Dermis microvascular lymphatic vessel endothelial cell (primary cell): ENCODE data around the gene POLD4. TPM values are rescaled to one million over a fixed set of nuclear protein-coding genes. Genes with fewer than 3 reads are reported as not detected.
A peak's percentile ranks its signal among the peaks of the same experiment; 100 is the strongest.
"Not testable (repeated sequence)": the region's sequence is repeated elsewhere in the genome, so short reads cannot be mapped to it uniquely, and the experiment has no call there.

Experiments used
- DNase-seq, 2 donors: peaks; one replicate each; pipeline versions ENCODE4 v3.0.0 to v3.0.0-alpha.2; 2010; ENCODE audit warnings: low read depth in 2 of 2
- total RNA-seq: library from RNA; depleted of rRNA; stranded (reverse); fragments of >200 nt; gene quantifications from 2 replicates; pipeline ENCODE4 v1.2.1, GENCODE V29; 2014

Gene POLD4
- total RNA-seq = 26.2 and 32.4 TPM in 2 replicates

DNA sequence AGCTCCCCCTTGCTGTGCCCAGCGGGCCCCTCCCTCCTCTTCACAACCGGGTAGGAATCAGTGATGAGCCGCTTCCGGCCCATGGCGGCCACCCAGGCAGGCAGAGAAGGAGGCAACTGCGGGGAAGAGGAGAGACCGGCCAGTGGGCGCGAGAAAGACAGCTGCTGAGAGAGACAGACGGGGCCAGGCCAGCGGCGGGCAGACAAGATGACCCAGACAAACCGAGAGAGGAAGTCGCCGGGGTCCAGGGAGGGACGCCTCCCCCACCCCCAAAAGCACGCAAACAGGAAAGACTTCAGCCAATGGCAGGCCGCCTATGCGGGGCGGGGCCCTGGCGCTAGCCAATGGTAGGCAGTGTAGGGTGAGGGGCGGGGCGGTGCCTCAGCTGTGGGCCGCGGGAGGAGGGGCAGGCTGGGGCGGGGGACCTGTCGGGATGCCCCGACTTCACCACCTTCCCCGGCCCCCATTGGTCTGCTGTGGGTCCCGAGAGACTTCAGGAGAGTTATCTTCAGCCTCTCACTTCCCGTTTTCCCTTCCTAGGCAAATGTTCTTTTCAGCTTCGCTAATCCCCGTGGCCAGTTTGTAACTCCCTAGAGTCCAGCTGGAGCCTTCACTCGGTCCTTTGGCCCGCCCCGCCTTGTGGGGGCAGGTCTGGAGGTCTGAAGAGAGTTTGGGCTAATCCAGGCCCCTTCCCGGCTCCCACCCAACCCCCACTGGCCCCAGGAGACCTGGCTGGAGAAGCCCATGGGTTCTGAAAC is at the start of gene POLD4:
Gene POLD4 (minus strand): TSS at position 230 of the 758 bp plus-strand sequence. CDS start 147 bp downstream, at position 83.
- peak; percentile 84 to 98 for DNase-seq

DNA sequence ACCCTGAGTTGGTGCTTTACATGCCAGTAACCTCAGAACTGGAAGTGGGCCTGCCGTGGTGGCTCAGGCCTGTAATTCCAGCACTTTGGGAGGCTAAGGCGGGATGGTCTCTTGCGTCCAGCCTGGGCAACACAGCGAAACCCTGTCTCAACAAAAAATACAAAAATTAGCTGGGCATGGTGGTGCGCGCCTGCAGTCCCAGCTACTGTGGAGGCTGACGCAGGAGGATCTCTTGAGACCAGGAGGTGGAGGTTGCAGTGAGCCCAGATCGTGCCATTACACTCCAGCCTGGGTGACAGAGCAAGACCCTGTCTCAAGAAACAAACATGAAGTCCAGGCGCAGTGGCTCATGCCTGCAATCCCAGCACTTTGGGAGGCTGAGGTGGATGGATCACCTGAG is 49.7 kb upstream of the POLD4 start:
- DNase-seq = not testable (repeated sequence)

GRCh38 chr11:67402192-67402839 is 49.0 kb upstream of the POLD4 start:
- DNase-seq = not testable (repeated sequence)

GRCh38 chr11:67401495-67402191 is 48.3 kb upstream of the POLD4 start, which contains the start of gene PPP1CA:
Gene PPP1CA (minus strand): TSS chr11:67401858. CDS start chr11:67401782, 76 bp downstream.
- DNase-seq = peak; percentile 74 to 88

DNA sequence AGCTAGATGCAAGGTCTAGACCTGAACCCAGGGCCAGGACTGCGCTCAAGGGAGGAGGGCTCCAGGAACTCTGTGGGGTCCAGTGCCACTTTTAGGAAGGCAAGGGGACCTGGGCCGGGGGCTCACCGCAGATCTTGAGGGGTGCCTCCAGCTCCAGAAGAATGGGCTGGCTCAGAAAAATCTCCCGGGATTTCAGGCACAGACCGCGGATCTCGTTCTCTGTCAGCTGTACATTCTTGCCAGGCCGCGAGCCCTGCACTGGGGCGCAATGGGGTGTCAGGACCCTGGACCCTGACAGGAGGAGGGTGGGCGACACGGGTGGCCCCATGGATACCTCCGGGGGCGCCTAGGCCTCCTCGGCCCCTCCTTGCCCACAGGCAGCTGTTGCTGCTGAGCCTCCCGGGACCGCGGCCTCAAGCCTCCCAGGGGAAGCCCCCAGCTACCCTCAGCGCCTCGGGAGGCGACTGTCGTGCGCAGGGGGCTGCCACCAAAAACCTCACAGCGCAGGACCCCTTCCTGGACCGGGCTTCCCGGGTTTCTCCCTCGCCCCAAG is 47.7 kb upstream of the POLD4 start:
- peak in 1 of 2 donors; percentile 11 for DNase-seq

DNA sequence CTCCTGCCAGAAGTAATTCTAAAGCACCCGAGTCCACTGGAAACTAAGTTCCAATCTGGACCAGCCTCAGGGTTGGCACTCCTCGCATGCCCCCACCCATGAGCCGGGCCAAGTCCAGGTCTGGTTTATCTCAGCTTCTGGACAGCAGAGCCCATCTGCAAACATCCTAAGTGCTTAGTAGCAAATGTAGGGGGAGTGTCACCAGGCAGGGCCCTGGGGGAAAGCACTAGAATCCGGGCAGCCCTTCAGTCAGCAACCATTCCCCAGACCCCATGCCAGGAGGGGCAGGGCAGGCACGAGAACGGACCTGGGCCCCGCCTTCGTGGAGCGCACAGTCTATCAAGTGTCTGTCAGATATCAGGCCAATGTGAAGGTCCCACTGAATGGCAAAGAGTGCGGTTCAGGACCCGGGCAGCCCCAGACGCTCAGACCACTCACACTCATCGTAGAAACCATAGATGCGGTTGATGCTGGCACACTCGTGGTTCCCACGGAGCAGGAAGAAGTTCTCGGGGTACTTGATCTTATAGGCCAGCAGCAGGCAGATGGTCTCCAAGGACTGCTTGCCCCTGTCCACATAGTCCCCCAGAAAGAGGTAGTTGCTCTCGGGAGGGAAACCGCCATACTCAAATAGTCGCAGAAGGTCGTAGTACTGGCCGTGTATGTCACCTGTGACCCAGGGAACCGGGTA is 47.0 kb upstream of the POLD4 start:
- DNase-seq = no peak

DNA sequence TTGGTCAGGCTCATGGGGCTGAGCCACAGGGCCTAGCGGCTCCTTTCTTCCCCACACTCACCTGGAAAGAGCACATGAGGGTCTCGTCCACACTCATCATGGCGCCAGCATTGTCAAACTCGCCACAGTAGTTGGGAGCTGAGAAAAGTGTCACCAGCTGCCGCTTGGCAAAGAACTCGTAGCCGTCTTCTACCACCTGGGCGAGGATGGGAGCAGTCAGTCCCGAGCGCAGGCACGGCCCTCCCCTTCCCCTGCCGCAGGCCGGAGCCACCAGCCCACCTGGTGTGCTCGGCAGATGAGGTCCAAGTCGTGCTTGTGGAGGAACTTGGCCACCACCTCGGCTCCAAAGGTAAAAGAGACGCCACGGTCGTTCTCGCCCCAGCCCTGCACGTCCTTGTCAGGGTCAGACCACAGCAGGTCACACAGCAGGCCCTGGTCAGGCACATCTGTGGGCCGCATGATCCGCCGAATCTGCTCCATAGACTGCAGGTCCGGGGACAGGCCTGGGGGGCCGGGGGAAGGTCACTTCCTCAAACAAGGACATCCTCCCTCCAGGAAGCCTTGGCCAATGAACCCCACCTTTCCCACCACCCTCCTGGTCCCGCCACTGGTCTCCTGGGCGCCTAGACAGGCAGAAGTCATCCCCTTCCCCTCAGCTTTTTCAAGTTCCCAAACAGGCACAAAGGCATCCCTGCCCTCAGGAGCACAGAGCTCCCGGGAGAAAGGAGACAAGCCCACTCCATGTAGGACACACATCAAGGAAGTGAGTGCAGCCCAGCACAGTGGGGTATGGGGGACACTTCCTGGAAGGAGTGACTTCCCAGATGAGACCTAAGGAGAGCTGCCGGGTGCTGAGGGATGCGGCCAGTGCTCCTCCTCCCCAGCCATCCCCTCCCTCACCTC is 45.6 kb upstream of the POLD4 start:
- DNase-seq = no peak

DNA sequence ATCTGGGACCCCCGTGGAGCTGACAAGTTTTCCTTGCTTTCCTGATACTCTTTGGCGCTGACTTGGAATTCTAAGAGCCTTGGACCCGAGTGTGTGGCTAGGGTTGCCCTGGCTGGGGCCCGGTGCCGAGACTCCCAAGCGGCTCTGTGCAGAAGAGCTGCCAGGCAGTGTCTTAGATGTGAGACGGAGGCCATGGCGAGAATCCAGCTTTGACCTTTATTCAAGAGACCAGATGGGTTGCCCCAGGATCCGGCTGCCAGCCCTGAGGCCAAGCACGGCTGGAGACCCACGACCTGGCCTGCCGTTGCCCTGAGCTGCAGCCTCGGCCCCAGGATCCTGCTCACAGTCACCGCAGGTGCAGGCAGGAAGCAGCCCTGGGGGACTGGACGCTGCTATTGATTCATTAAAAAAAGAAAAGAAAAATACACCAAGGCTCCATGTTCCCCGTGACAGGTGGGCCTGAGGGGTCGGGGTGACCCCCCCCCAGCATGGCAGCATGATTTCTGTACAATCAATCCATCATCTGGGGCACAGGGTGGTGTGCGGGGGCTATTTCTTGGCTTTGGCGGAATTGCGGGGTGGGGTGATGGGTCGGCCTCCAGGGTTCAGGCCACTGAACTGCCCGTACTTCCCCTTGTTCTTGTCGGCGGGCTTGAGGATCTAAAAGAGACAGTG is 44.8 kb upstream of the POLD4 start:
- DNase-seq = no peak

DNA sequence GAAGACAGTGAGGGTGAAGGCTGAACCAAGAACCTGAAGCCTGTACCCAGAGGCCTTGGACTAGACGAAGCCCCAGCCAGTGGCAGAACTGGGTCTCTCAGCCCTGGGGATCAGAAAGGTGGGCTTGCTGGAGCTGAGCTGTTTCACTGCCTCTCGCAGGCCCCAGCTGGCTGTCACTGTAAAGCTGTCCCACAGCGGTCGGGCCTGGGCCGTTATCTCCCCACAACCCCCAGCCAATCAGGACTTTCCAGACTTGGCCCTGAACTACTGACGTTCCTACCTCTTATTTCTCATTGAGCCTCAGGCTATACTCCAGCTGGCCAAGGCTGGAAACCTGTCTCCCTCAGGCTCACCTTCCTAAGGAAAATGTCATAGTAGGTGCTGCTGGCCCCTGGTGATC is 44.2 kb upstream of the POLD4 start:
- no peak for DNase-seq

GRCh38 chr11:67396587-67397389 is 43.4 kb upstream of the POLD4 start:
- DNase-seq = peak in 1 of 2 donors; percentile 12

GRCh38 chr11:67396259-67396581 is 42.9 kb upstream of the POLD4 start:
- DNase-seq = no peak

DNA sequence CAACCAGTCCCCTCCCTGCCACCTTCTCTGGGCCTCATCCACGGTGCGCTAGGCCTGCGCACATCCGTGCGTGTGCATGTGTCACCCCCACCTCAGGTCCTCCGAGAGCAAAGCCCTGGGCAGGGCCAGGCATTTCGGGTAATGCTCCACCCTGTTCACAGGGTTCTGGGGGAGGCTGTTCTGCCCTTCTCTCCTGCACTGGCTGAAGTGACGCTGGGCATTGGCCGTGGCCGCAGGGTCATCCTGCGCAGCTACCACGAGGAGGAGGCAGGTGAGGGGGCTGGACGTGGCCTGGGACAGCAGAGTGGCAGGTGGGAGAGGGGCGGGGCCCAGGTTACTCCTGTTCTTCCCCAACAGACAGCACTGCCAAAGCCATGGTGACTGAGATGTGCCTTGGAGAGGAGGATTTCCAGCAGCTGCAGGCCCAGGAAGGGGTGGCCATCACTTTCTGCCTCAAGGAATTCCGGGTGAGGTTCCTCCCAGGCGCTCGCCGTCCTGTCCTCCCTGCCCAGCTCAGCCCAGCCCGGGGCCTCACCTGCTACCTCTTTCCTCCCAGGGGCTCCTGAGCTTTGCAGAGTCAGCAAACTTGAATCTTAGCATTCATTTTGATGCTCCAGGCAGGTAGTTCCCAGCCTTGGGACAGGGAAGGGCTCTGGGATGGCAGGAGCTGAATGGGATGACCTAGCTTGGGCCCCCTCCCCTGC is 42.4 kb upstream of the POLD4 start:
- DNase-seq = no peak

DNA sequence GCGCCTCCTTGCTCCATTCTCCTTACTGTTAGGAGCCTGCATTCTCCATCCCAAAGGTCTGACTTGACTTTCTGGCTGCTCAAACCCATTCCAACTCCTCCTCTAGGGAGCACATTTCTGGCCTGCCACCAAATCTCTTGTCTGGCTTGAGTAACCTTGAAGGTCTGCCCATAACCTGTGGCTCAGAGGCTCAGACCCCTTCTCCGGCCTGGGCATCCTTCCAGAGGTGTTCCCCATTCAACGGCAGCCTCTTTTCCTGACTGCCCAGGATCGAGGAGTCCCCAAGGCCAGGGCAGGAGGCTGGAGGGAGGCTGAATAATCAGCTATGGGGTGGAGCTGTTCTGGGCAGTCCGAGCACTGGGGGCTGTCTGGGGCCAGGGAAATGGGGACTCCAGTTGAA is 40.6 kb upstream of the POLD4 start:
- DNase-seq = no peak

DNA sequence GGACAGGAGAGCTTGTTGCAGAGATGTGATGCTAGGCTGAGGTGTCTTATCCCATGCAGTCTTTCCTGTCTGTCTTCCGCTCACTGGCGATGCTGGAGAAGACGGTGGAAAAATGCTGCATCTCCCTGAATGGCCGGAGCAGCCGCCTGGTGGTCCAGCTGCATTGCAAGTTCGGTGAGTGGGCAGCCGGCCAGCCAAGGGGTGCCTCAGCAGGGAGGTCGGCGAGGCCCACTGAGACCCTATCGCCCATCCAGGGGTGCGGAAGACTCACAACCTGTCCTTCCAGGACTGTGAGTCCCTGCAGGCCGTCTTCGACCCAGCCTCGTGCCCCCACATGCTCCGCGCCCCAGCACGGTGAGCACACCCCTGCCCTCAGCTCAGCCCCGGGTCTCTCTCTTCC is 40.1 kb upstream of the POLD4 start:
- no peak for DNase-seq

DNA sequence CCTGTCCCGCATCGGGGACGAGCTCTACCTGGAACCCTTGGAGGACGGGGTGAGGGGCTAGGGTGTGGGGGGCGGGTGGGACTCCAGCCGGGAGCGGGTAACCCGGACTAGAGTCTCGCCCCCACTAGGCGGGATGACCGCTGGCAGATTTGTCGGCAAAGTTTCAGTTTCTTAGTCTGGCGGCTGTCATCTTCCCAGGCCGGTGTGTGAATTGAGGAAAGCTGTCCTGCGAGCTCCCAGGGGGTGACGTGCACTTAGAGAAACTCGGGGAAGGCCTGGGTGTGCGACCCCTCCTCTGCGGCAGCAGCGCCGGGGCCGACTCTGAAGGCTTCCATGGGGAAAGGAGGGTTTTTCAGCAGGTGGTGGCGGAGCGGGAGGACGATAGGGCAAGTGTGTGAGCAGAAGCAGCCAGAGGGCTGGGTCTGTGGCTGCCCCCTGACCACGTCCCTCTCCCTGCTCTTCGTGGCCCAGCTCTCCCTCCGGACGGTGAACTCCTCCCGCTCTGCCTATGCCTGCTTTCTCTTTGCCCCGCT is 38.9 kb upstream of the POLD4 start:
- DNase-seq = peak in 1 of 2 donors; percentile 22

DNA sequence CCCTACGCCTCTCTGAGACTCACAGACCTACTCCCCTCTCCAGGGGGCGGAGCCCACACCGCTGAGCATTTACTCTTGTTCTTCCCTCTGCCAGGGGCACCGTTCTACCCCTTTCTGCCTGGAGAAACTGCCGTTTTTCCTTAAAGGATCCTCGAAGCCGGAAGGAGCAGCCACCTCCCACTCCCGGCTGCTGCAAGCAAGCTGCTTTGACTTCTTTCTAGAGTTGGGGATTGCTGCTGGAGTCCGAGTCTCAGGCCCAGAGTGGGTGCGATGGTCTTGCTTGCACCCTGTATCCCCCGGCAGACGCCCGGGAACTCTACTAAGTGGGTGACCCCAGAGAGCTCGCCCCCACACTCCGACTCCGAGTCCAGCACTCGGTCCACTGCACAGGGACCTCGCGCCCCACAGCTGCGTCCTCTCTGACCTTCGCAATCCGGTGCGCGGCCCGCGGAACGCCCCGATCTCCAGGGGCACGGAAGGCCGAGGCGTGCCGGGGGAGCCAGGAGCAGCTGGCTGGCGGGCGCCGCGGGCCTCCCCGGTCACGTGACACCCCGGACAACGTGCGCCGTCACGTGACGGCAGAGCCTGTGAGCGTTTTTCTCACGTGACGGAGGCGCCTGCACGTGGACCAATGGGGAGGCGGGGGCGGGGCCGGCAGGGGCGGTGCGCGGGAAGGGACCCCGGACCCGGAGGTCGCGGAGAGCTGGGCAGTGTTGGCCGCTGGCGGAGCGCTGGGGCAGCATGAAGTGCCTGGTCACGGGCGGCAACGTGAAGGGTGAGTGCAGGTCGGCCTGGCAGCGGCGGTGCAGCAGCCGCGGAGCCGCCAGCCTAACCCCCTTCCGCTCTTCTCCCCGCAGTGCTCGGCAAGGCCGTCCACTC is 38.2 kb upstream of the POLD4 start, which contains the start of gene RAD9A:
Gene RAD9A (plus strand): TSS at position 683 of the 879 bp plus-strand sequence. CDS start 59 bp downstream, at position 742.
- peak; percentile 84 to 96 for DNase-seq

GRCh38 chr11:67390947-67391303 is 37.6 kb upstream of the POLD4 start:
- no peak for DNase-seq
